GM19455 (cell line): ENCODE data around the gene FAM229A.
"Not testable (repeated sequence)": the region's sequence is repeated elsewhere in the genome, so short reads cannot be mapped to it uniquely, and the experiment has no call there.

Experiments
- ATAC-seq: cut with Tn5 transposase; IDR thresholded peaks from one replicate; pipeline ENCODE4 v1.9.1; 2021; ENCODE audit not compliant: unreplicated experiment

The FAM229A gene

GRCh38 chr1:32362474-32363313 is at the start of gene FAM229A, which contains the start of gene TSSK3:
TSS of gene FAM229A (minus strand) at chr1:32362485. CDS start at chr1:32362091, 394 bp downstream.
TSS of gene TSSK3 (plus strand) at chr1:32362539. CDS start at chr1:32362702, 163 bp downstream.
- no peak for ATAC-seq

- no peak for ATAC-seq
Observed at GRCh38 chr1:32411261-32411660, 49.0 kb upstream of the FAM229A start.

- ATAC-seq: no peak
Observed at GRCh38 chr1:32406629-32407111, 44.4 kb upstream of the FAM229A start.

- ATAC-seq: no peak
Observed at GRCh38 chr1:32405672-32406467, 43.6 kb upstream of the FAM229A start.

- no peak for ATAC-seq
Observed at GRCh38 chr1:32404946-32405345, 42.7 kb upstream of the FAM229A start.

- no peak for ATAC-seq
Observed at GRCh38 chr1:32400876-32401631, 38.8 kb upstream of the FAM229A start.

GRCh38 chr1:32399843-32400242 is 37.6 kb upstream of the FAM229A start:
- ATAC-seq: no peak

- no peak for ATAC-seq
Observed at GRCh38 chr1:32398401-32398800, 36.1 kb upstream of the FAM229A start.

- not testable (repeated sequence) for ATAC-seq
Observed at GRCh38 chr1:32396524-32396923, 34.2 kb upstream of the FAM229A start.

- no peak for ATAC-seq
Observed at GRCh38 chr1:32394890-32395432, 32.7 kb upstream of the FAM229A start.

- ATAC-seq: peak; percentile 96
Observed at GRCh38 chr1:32394141-32394889, 32.0 kb upstream of the FAM229A start, which contains the start of gene BSDC1. TSS of gene BSDC1 (minus strand) at chr1:32394441. CDS start at chr1:32394414, 27 bp downstream.

GRCh38 chr1:32393832-32394140 is 31.5 kb upstream of the FAM229A start:
- ATAC-seq: peak; percentile 20

- no peak for ATAC-seq
Observed at GRCh38 chr1:32393136-32393535, 30.9 kb upstream of the FAM229A start.

GRCh38 chr1:32392325-32392724 is 30.0 kb upstream of the FAM229A start:
- no peak for ATAC-seq

GRCh38 chr1:32390904-32391870 is 28.9 kb upstream of the FAM229A start:
- no peak for ATAC-seq

- ATAC-seq: no peak
Observed at GRCh38 chr1:32388641-32389040, 26.4 kb upstream of the FAM229A start.

GRCh38 chr1:32386676-32387392 is 24.5 kb upstream of the FAM229A start:
- ATAC-seq: no peak

GRCh38 chr1:32380057-32380456 is 17.8 kb upstream of the FAM229A start:
- ATAC-seq: no peak
